Adipocyte (in vitro differentiated cells): ENCODE measurements around the gene CTNNBL1.

Experiments used
- DNase-seq: peaks from one replicate; pipeline ENCODE4 v3.0.0-alpha.2; 2015; ENCODE audit warnings: low read depth
- H3K27me3 ChIP-seq: replicated peaks from 2 replicates; pipeline ENCODE4 v1.7.0; 2013; ENCODE audit warnings: mild to moderate bottlenecking, low read length, moderate library complexity; ENCODE audit not compliant: control insufficient read depth, insufficient read depth
- H3K36me3 ChIP-seq: 2 replicates; pipeline ENCODE4 v1.7.0; 2013; ENCODE audit warnings: low read length, mild to moderate bottlenecking, moderate library complexity; ENCODE audit not compliant: control insufficient read depth, insufficient read depth, severe bottlenecking
- H3K4me1 ChIP-seq: 2 replicates; pipeline ENCODE4 v1.7.0; 2013; ENCODE audit warnings: mild to moderate bottlenecking, low read length, moderate library complexity; ENCODE audit not compliant: control insufficient read depth, insufficient read depth
- H3K4me3 ChIP-seq: 2 replicates; pipeline ENCODE4 v1.7.0; 2013; ENCODE audit warnings: mild to moderate bottlenecking, low read length, moderate library complexity
- H3K9ac ChIP-seq: 2 replicates; pipeline ENCODE4 v1.7.0; 2013; ENCODE audit warnings: mild to moderate bottlenecking, low read length, moderate library complexity
- H3K9me3 ChIP-seq: 2 replicates; pipeline ENCODE4 v1.7.0; 2013; ENCODE audit warnings: mild to moderate bottlenecking, low read length, moderate library complexity; ENCODE audit not compliant: control insufficient read depth

CTNNBL1 gene

GRCh38 chr20:37789408-37789807, 95.6 kb downstream of the CTNNBL1 start:
- H3K27me3 ChIP-seq = no peaks in the 10 kb centered on the region
- peaks cover 42% of the 10 kb centered on the region for H3K36me3 ChIP-seq
- DNase-seq = no peak
- H3K4me3 ChIP-seq = no peak overlapping the region
- no peak overlapping the region for H3K9ac ChIP-seq
- no peaks in the 10 kb centered on the region for H3K4me1 ChIP-seq
- H3K9me3 ChIP-seq = no peaks in the 10 kb centered on the region

- no peaks in the 10 kb centered on the region for H3K4me1 ChIP-seq
- H3K36me3 ChIP-seq = peaks cover 42% of the 10 kb centered on the region
- DNase-seq = no peak
- no peak overlapping the region for H3K9ac ChIP-seq
- H3K27me3 ChIP-seq = no peaks in the 10 kb centered on the region
- no peak overlapping the region for H3K4me3 ChIP-seq
- H3K9me3 ChIP-seq = no peaks in the 10 kb centered on the region
Observed at GRCh38 chr20:37790900-37791299, 97.1 kb downstream of the CTNNBL1 start.

- H3K4me3 ChIP-seq = no peak overlapping the region
- no peaks in the 10 kb centered on the region for H3K9me3 ChIP-seq
- no peaks in the 10 kb centered on the region for H3K4me1 ChIP-seq
- H3K27me3 ChIP-seq = no peaks in the 10 kb centered on the region
- DNase-seq = no peak
- peaks cover 42% of the 10 kb centered on the region for H3K36me3 ChIP-seq
- no peak overlapping the region for H3K9ac ChIP-seq
Observed at GRCh38 chr20:37796121-37796520, 102.3 kb downstream of the CTNNBL1 start.

- Histone ChIP-seq H3K27me3 (no peaks in the 10 kb centered on the region), H3K36me3 (peaks cover 39% of the 10 kb centered on the region), H3K4me3 (no peak overlapping the region), H3K9ac (no peak overlapping the region), H3K9me3 (no peaks in the 10 kb centered on the region), H3K4me1 (no peaks in the 10 kb centered on the region)
- no peak for DNase-seq
Observed at GRCh38 chr20:37796733-37797132, 102.9 kb downstream of the CTNNBL1 start.

- H3K4me1 ChIP-seq = no peaks in the 10 kb centered on the region
- no peak overlapping the region for H3K9ac ChIP-seq
Observed at GRCh38 chr20:37797669-37798175, 103.9 kb downstream of the CTNNBL1 start.

GRCh38 chr20:37798312-37798711, 104.5 kb downstream of the CTNNBL1 start:
- DNase-seq = no peak
- Histone ChIP-seq H3K9ac (no peak overlapping the region), H3K4me3 (no peak overlapping the region), H3K9me3 (no peaks in the 10 kb centered on the region), H3K36me3 (peaks cover 38% of the 10 kb centered on the region), H3K27me3 (no peaks in the 10 kb centered on the region), H3K4me1 (no peaks in the 10 kb centered on the region)

More at GRCh38 chr20:37797669-37798175, 103.9 kb downstream of the CTNNBL1 start:
- Histone ChIP-seq H3K9me3 (no peaks in the 10 kb centered on the region), H3K27me3 (no peaks in the 10 kb centered on the region), H3K36me3 (peaks cover 32% of the 10 kb centered on the region), H3K4me3 (no peak overlapping the region)
- no peak for DNase-seq

- DNase-seq = no peak
- Histone ChIP-seq H3K36me3 (peaks cover 57% of the 10 kb centered on the region), H3K27me3 (no peaks in the 10 kb centered on the region), H3K4me1 (no peaks in the 10 kb centered on the region), H3K9ac (no peak overlapping the region), H3K4me3 (no peak overlapping the region), H3K9me3 (no peaks in the 10 kb centered on the region)
Observed at GRCh38 chr20:37800618-37801017, 106.8 kb downstream of the CTNNBL1 start.

GRCh38 chr20:37801921-37802320, 108.1 kb downstream of the CTNNBL1 start:
- H3K9ac ChIP-seq = no peak overlapping the region
- no peak overlapping the region for H3K4me3 ChIP-seq
- H3K4me1 ChIP-seq = no peaks in the 10 kb centered on the region
- DNase-seq = no peak
- peaks cover 62% of the 10 kb centered on the region for H3K36me3 ChIP-seq
- no peaks in the 10 kb centered on the region for H3K27me3 ChIP-seq
- H3K9me3 ChIP-seq = no peaks in the 10 kb centered on the region

GRCh38 chr20:37803438-37804307, 109.8 kb downstream of the CTNNBL1 start:
- Histone ChIP-seq H3K27me3 (no peaks in the 10 kb centered on the region), H3K4me1 (no peaks in the 10 kb centered on the region), H3K36me3 (peaks cover 60% of the 10 kb centered on the region), H3K4me3 (no peak overlapping the region), H3K9ac (no peak overlapping the region), H3K9me3 (no peaks in the 10 kb centered on the region)
- no peak for DNase-seq

- no peak overlapping the region for H3K9ac ChIP-seq
- H3K27me3 ChIP-seq = no peaks in the 10 kb centered on the region
- no peaks in the 10 kb centered on the region for H3K4me1 ChIP-seq
- H3K36me3 ChIP-seq = peaks cover 62% of the 10 kb centered on the region
- no peak overlapping the region for H3K4me3 ChIP-seq
- no peaks in the 10 kb centered on the region for H3K9me3 ChIP-seq
- DNase-seq = no peak
Observed at GRCh38 chr20:37804584-37805566, 111.0 kb downstream of the CTNNBL1 start.
